ENCODE results near the gene MAN1A1. TPM values are rescaled to one million over a fixed set of nuclear protein-coding genes. Genes with fewer than 3 reads are reported as not detected.

MAN1A1 gene
- total RNA-seq, 1 experiment from 2014 or later = 1.3 TPM

GRCh38 chr6:119340796-119341487 lies 8.6 kb downstream of the MAN1A1 start:
- Histone ChIP-seq H3K27me3 (replicated peaks) (peaks cover 7% of the 10 kb centered on the region; the same call in 1 of the 2 replicates), H3K9me3 (replicated peaks) (no peaks in the 10 kb centered on the region), H3K36me3 (no peaks in the 10 kb centered on the region), H3K4me3 (no peak overlapping the region), H3K4me1 (replicated peaks) (no peaks in the 10 kb centered on the region), H3K27ac (no peak overlapping the region)
- DNase-seq (ENCODE audit: low read depth in 1 of 2, low spot score in 2 of 2) = no peak

- no peak overlapping the region for H3K4me3 ChIP-seq
- no peak for DNase-seq (ENCODE audit: low read depth in 1 of 2, low spot score in 2 of 2)
- no peaks in the 10 kb centered on the region for H3K9me3 ChIP-seq (replicated peaks)
- peaks cover 7% of the 10 kb centered on the region; the same call in 1 of the 2 replicates for H3K27me3 ChIP-seq (replicated peaks)
- no peak overlapping the region for H3K27ac ChIP-seq
- no peaks in the 10 kb centered on the region for H3K4me1 ChIP-seq (replicated peaks)
- no peaks in the 10 kb centered on the region for H3K36me3 ChIP-seq
Observed at GRCh38 chr6:119339941-119340456, 9.6 kb downstream of the MAN1A1 start.

GRCh38 chr6:119337762-119338161 lies 11.8 kb downstream of the MAN1A1 start:
- no peak for DNase-seq (ENCODE audit: low read depth in 1 of 2, low spot score in 2 of 2)
- H3K27me3 ChIP-seq (replicated peaks) = 0 out of 2 replicates have a peak, but pooled peaks cover 7% of the 10 kb centered on the region
- H3K9me3 ChIP-seq (replicated peaks) = no peaks in the 10 kb centered on the region
- no peaks in the 10 kb centered on the region for H3K4me1 ChIP-seq (replicated peaks)
- H3K4me3 ChIP-seq = no peak overlapping the region
- H3K36me3 ChIP-seq = no peaks in the 10 kb centered on the region
- H3K27ac ChIP-seq = no peak overlapping the region

GRCh38 chr6:119337252-119337651 lies 12.3 kb downstream of the MAN1A1 start:
- no peaks in the 10 kb centered on the region for H3K36me3 ChIP-seq
- no peaks in the 10 kb centered on the region for H3K9me3 ChIP-seq (replicated peaks)
- DNase-seq (ENCODE audit: low read depth in 1 of 2, low spot score in 2 of 2) = no peak
- no peaks in the 10 kb centered on the region for H3K4me1 ChIP-seq (replicated peaks)
- H3K27ac ChIP-seq = no peak overlapping the region
- H3K27me3 ChIP-seq (replicated peaks) = 0 out of 2 replicates have a peak, but pooled peaks cover 5% of the 10 kb centered on the region
- H3K4me3 ChIP-seq = no peak overlapping the region

GRCh38 chr6:119334535-119335264 lies 14.9 kb downstream of the MAN1A1 start:
- Histone ChIP-seq H3K27me3 (replicated peaks) (no peaks in the 10 kb centered on the region), H3K4me1 (replicated peaks) (no peaks in the 10 kb centered on the region), H3K36me3 (no peaks in the 10 kb centered on the region), H3K9me3 (replicated peaks) (no peaks in the 10 kb centered on the region), H3K4me3 (no peak overlapping the region), H3K27ac (no peak overlapping the region)
- no peak for DNase-seq (ENCODE audit: low read depth in 1 of 2, low spot score in 2 of 2)

- Histone ChIP-seq H3K4me3 (no peak overlapping the region), H3K27ac (no peak overlapping the region), H3K36me3 (no peaks in the 10 kb centered on the region), H3K4me1 (replicated peaks) (no peaks in the 10 kb centered on the region), H3K27me3 (replicated peaks) (no peaks in the 10 kb centered on the region), H3K9me3 (replicated peaks) (no peaks in the 10 kb centered on the region)
- DNase-seq (ENCODE audit: low read depth in 1 of 2, low spot score in 2 of 2) = no peak
Observed at GRCh38 chr6:119333707-119334295, 15.8 kb downstream of the MAN1A1 start.

- no peak overlapping the region for H3K27ac ChIP-seq
- DNase-seq (ENCODE audit: low read depth in 1 of 2, low spot score in 2 of 2) = no peak
Observed at GRCh38 chr6:119333063-119333609, 16.4 kb downstream of the MAN1A1 start.

GRCh38 chr6:119331663-119332286 lies 17.8 kb downstream of the MAN1A1 start:
- no peak overlapping the region for H3K27ac ChIP-seq
- no peak overlapping the region for H3K4me3 ChIP-seq
- H3K27me3 ChIP-seq (replicated peaks) = no peaks in the 10 kb centered on the region
- no peak for DNase-seq (ENCODE audit: low read depth in 1 of 2, low spot score in 2 of 2)
- no peaks in the 10 kb centered on the region for H3K4me1 ChIP-seq (replicated peaks)
- H3K9me3 ChIP-seq (replicated peaks) = no peaks in the 10 kb centered on the region
- H3K36me3 ChIP-seq = no peaks in the 10 kb centered on the region

More at GRCh38 chr6:119333063-119333609, 16.4 kb downstream of the MAN1A1 start:
- H3K36me3 ChIP-seq = no peaks in the 10 kb centered on the region
- no peaks in the 10 kb centered on the region for H3K4me1 ChIP-seq (replicated peaks)
- H3K27me3 ChIP-seq (replicated peaks) = no peaks in the 10 kb centered on the region
- H3K9me3 ChIP-seq (replicated peaks) = no peaks in the 10 kb centered on the region
- H3K4me3 ChIP-seq = no peak overlapping the region

- Histone ChIP-seq H3K27me3 (replicated peaks) (no peaks in the 10 kb centered on the region), H3K27ac (no peak overlapping the region), H3K9me3 (replicated peaks) (no peaks in the 10 kb centered on the region), H3K4me3 (no peak overlapping the region), H3K36me3 (no peaks in the 10 kb centered on the region), H3K4me1 (replicated peaks) (no peaks in the 10 kb centered on the region)
- DNase-seq (ENCODE audit: low read depth in 1 of 2, low spot score in 2 of 2) = no peak
Observed at GRCh38 chr6:119330520-119331113, 18.9 kb downstream of the MAN1A1 start.

GRCh38 chr6:119329794-119330180 lies 19.8 kb downstream of the MAN1A1 start:
- H3K27ac ChIP-seq = no peak overlapping the region
- no peak overlapping the region for H3K4me3 ChIP-seq
- no peaks in the 10 kb centered on the region for H3K9me3 ChIP-seq (replicated peaks)
- no peaks in the 10 kb centered on the region for H3K27me3 ChIP-seq (replicated peaks)
- H3K4me1 ChIP-seq (replicated peaks) = no peaks in the 10 kb centered on the region
- no peak for DNase-seq (ENCODE audit: low read depth in 1 of 2, low spot score in 2 of 2)
- H3K36me3 ChIP-seq = no peaks in the 10 kb centered on the region

- Histone ChIP-seq H3K4me3 (no peak overlapping the region), H3K36me3 (no peaks in the 10 kb centered on the region), H3K27me3 (replicated peaks) (no peaks in the 10 kb centered on the region), H3K27ac (no peak overlapping the region), H3K9me3 (replicated peaks) (no peaks in the 10 kb centered on the region), H3K4me1 (replicated peaks) (no peaks in the 10 kb centered on the region)
- no peak for DNase-seq (ENCODE audit: low read depth in 1 of 2, low spot score in 2 of 2)
Observed at GRCh38 chr6:119328892-119329793, 20.4 kb downstream of the MAN1A1 start.

- Histone ChIP-seq H3K4me1 (replicated peaks) (no peaks in the 10 kb centered on the region), H3K36me3 (no peaks in the 10 kb centered on the region), H3K4me3 (no peak overlapping the region), H3K9me3 (replicated peaks) (no peaks in the 10 kb centered on the region), H3K27me3 (replicated peaks) (no peaks in the 10 kb centered on the region), H3K27ac (no peak overlapping the region)
- no peak for DNase-seq (ENCODE audit: low read depth in 1 of 2, low spot score in 2 of 2)
Observed at GRCh38 chr6:119328254-119328653, 21.3 kb downstream of the MAN1A1 start.
